ENCODE data around the gene GPR89B. TPM values are rescaled to one million over a fixed set of nuclear protein-coding genes. Genes with fewer than 3 reads are reported as not detected.
"Not testable (repeated sequence)": the region's sequence is repeated elsewhere in the genome, so short reads cannot be mapped to it uniquely, and the experiment has no call there.

Gene GPR89B
- total RNA-seq, 2 experiments from 2014 or later, result 10.0 to 12.4 TPM

- H3K27ac Mint-ChIP-seq; intact Hi-C loops (cut with DNase I, micrococcal nuclease); H3K4me3 ChIP-seq (ENCODE audit: low read length); H3K9me3 ChIP-seq (ENCODE audit: control insufficient read depth in 1 of 2, insufficient read depth in 1 of 2, low read length in 2 of 2); H3K4me1 Mint-ChIP-seq (ENCODE audit: low read depth); CTCF ChIA-PET; H3K27ac ChIP-seq (ENCODE audit: low read depth in 1 of 2, low read length in 2 of 2); H3K4me3 Mint-ChIP-seq; H3K9me3 Mint-ChIP-seq; H3K36me3 ChIP-seq (ENCODE audit: insufficient read depth, low read length); DNase-seq; ATAC-seq (ENCODE audit: poor library complexity); POLR2A ChIA-PET; H3K4me1 ChIP-seq (ENCODE audit: insufficient read depth, low read length); H3K27me3 Mint-ChIP-seq; H3K27me3 ChIP-seq (ENCODE audit: control insufficient read depth in 1 of 2, insufficient read depth in 2 of 2, low read length in 2 of 2); H3K36me3 Mint-ChIP-seq (ENCODE audit: low read depth): not testable (repeated sequence)
These were observed 12.2 kb downstream of the GPR89B start for GRCh38 chr1:147940456-147940855.

- H3K4me3 ChIP-seq (ENCODE audit: low read length); H3K27ac Mint-ChIP-seq; H3K36me3 Mint-ChIP-seq (ENCODE audit: low read depth); H3K27me3 Mint-ChIP-seq; H3K27ac ChIP-seq (ENCODE audit: low read depth in 1 of 2, low read length in 2 of 2); H3K36me3 ChIP-seq (ENCODE audit: insufficient read depth, low read length); H3K27me3 ChIP-seq (ENCODE audit: control insufficient read depth in 1 of 2, insufficient read depth in 2 of 2, low read length in 2 of 2); H3K9me3 Mint-ChIP-seq; H3K4me3 Mint-ChIP-seq; H3K9me3 ChIP-seq (ENCODE audit: control insufficient read depth in 1 of 2, insufficient read depth in 1 of 2, low read length in 2 of 2); POLR2A ChIA-PET; CTCF ChIA-PET; DNase-seq; ATAC-seq (ENCODE audit: poor library complexity); intact Hi-C loops (cut with DNase I, micrococcal nuclease); H3K4me1 ChIP-seq (ENCODE audit: insufficient read depth, low read length); H3K4me1 Mint-ChIP-seq (ENCODE audit: low read depth): not testable (repeated sequence)
These were observed 14.3 kb downstream of the GPR89B start for GRCh38 chr1:147942563-147942962.

DNA sequence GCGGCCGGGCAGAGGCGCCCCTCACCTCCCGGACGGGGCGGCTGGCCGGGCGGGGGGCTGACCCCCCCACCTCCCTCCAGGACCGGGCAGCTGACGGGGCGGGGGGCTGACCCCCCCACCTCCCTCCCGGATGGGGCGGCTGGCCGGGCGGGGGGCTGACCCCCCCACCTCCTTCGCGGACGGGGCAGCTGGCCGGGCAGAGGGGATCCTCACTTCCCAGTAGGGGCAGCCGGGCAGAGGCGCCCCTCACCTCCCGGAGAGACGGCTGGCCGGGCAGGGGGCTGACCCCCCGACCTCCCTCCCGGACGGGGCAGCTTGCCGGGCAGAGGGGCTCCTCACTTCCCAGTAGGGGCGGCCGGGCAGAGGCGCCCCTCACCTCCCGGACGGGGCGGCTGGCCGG lies 21.3 kb downstream of the GPR89B start:
- intact Hi-C loops (cut with DNase I, micrococcal nuclease); POLR2A ChIA-PET: not testable (repeated sequence)

DNA sequence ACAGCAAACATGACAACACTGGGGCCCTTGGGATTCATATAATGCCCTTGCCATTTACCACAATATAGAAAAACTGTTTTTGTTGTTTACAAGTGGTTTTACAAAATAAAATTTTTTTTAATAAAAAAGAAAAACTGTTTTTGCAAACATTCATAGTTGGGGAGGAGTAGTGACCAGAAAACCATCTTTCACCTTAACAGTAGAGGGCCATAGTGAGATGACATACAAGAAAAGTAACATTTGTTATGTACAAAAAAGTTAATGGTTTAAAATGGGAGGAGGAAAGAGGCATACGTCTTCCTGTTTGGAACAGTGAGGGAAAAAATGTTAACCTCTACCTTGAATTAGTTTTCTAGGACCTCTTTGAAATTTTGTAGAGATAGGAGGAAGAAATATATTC lies 30.7 kb downstream of the GPR89B start:
- H3K9me3 ChIP-seq (ENCODE audit: control insufficient read depth in 1 of 2, insufficient read depth in 1 of 2, low read length in 2 of 2); ATAC-seq (ENCODE audit: poor library complexity); POLR2A ChIA-PET; intact Hi-C loops (cut with DNase I, micrococcal nuclease); H3K27ac Mint-ChIP-seq; H3K27ac ChIP-seq (ENCODE audit: low read depth in 1 of 2, low read length in 2 of 2); H3K4me3 Mint-ChIP-seq; DNase-seq; H3K27me3 ChIP-seq (ENCODE audit: control insufficient read depth in 1 of 2, insufficient read depth in 2 of 2, low read length in 2 of 2); H3K4me1 Mint-ChIP-seq (ENCODE audit: low read depth); CTCF ChIA-PET; H3K36me3 ChIP-seq (ENCODE audit: insufficient read depth, low read length); H3K9me3 Mint-ChIP-seq; H3K36me3 Mint-ChIP-seq (ENCODE audit: low read depth); H3K4me1 ChIP-seq (ENCODE audit: insufficient read depth, low read length); H3K27me3 Mint-ChIP-seq; H3K4me3 ChIP-seq (ENCODE audit: low read length): not testable (repeated sequence)

More for the DNA sequence above, 21.3 kb downstream of the GPR89B start:
- CTCF ChIA-PET; ATAC-seq (ENCODE audit: poor library complexity); H3K36me3 Mint-ChIP-seq (ENCODE audit: low read depth); H3K4me1 Mint-ChIP-seq (ENCODE audit: low read depth); H3K27ac ChIP-seq (ENCODE audit: low read depth in 1 of 2, low read length in 2 of 2); H3K4me3 ChIP-seq (ENCODE audit: low read length); H3K9me3 Mint-ChIP-seq; H3K4me1 ChIP-seq (ENCODE audit: insufficient read depth, low read length); H3K27me3 Mint-ChIP-seq; H3K4me3 Mint-ChIP-seq; H3K9me3 ChIP-seq (ENCODE audit: control insufficient read depth in 1 of 2, insufficient read depth in 1 of 2, low read length in 2 of 2); H3K27me3 ChIP-seq (ENCODE audit: control insufficient read depth in 1 of 2, insufficient read depth in 2 of 2, low read length in 2 of 2); H3K27ac Mint-ChIP-seq; H3K36me3 ChIP-seq (ENCODE audit: insufficient read depth, low read length); DNase-seq: not testable (repeated sequence)

DNA sequence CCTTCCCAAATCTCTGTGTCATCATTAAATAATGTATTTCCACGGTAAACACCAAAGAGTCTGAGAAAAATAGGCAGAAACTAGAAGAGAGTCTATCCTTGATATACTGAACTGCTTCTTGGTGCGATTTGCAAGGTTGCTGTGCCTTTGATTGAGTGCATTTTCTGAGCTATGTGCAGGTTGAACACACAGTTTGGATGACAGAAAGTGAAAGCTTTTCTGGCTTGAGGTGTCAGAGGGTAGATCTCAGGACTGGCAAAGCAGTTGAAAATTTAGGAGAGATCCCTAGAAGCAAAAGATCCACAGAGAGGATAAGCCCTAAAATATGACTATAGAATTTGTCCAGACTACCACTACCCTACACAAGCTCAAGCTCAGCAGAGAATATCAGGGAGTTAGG lies 31.5 kb downstream of the GPR89B start:
- H3K9me3 ChIP-seq (ENCODE audit: control insufficient read depth in 1 of 2, insufficient read depth in 1 of 2, low read length in 2 of 2); ATAC-seq (ENCODE audit: poor library complexity); H3K36me3 Mint-ChIP-seq (ENCODE audit: low read depth); H3K4me3 ChIP-seq (ENCODE audit: low read length); H3K36me3 ChIP-seq (ENCODE audit: insufficient read depth, low read length); H3K4me1 ChIP-seq (ENCODE audit: insufficient read depth, low read length); H3K27ac ChIP-seq (ENCODE audit: low read depth in 1 of 2, low read length in 2 of 2); CTCF ChIA-PET; DNase-seq; H3K4me1 Mint-ChIP-seq (ENCODE audit: low read depth); H3K27me3 Mint-ChIP-seq; intact Hi-C loops (cut with DNase I, micrococcal nuclease); H3K27ac Mint-ChIP-seq; H3K27me3 ChIP-seq (ENCODE audit: control insufficient read depth in 1 of 2, insufficient read depth in 2 of 2, low read length in 2 of 2); H3K9me3 Mint-ChIP-seq; POLR2A ChIA-PET; H3K4me3 Mint-ChIP-seq: not testable (repeated sequence)

DNA sequence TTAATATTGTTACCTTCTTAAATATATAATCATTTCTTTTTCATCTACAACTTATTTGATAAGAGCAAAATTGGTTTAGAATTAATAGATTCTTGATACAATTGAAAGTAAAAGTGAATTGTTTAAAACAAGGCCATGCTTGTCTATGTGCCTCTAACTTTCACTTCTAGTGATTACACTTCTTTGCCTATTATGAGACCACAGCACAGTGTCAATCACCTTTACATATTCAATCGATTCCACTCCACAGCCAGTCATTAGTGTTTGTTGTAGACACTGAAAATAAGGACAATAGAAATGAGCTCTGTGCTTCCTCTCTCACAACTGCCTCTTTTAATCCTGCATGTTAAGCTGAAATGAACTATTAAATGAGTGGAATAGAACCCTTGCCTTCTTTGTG lies 36.4 kb downstream of the GPR89B start:
- DNase-seq; H3K9me3 ChIP-seq (ENCODE audit: control insufficient read depth in 1 of 2, insufficient read depth in 1 of 2, low read length in 2 of 2); H3K9me3 Mint-ChIP-seq; H3K27ac ChIP-seq (ENCODE audit: low read depth in 1 of 2, low read length in 2 of 2); H3K27ac Mint-ChIP-seq; H3K36me3 ChIP-seq (ENCODE audit: insufficient read depth, low read length); POLR2A ChIA-PET; H3K4me1 Mint-ChIP-seq (ENCODE audit: low read depth); CTCF ChIA-PET; ATAC-seq (ENCODE audit: poor library complexity); H3K27me3 Mint-ChIP-seq; H3K27me3 ChIP-seq (ENCODE audit: control insufficient read depth in 1 of 2, insufficient read depth in 2 of 2, low read length in 2 of 2); H3K4me3 Mint-ChIP-seq; H3K4me3 ChIP-seq (ENCODE audit: low read length); intact Hi-C loops (cut with DNase I, micrococcal nuclease); H3K4me1 ChIP-seq (ENCODE audit: insufficient read depth, low read length): not testable (repeated sequence)
- H3K36me3 Mint-ChIP-seq (ENCODE audit: low read depth), result peaks cover 15% of the 10 kb centered on the region

DNA sequence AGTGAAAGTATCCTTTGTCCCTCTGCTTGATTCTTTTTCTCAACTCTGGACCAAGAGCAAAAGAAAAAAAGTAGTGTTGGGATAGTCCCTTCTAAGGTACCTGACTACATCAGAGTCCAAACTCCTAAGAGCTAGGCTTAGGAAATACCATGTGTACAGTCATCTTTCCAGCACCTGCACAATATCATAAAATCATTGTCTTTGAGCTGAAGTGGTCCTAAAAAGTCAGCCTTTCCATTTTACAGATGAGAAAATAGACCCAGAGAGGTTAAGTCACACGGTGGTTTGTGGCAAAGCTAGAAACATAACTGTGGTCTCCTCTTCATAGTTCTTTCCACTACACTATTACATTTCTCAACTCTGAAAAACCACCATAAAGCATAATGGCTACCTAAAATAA lies 38.4 kb downstream of the GPR89B start:
- H3K9me3 ChIP-seq (ENCODE audit: control insufficient read depth in 1 of 2, insufficient read depth in 1 of 2, low read length in 2 of 2); H3K4me1 ChIP-seq (ENCODE audit: insufficient read depth, low read length); H3K27me3 ChIP-seq (ENCODE audit: control insufficient read depth in 1 of 2, insufficient read depth in 2 of 2, low read length in 2 of 2); H3K36me3 ChIP-seq (ENCODE audit: insufficient read depth, low read length); H3K27ac ChIP-seq (ENCODE audit: low read depth in 1 of 2, low read length in 2 of 2); ATAC-seq (ENCODE audit: poor library complexity); H3K4me3 Mint-ChIP-seq; DNase-seq; H3K4me3 ChIP-seq (ENCODE audit: low read length); H3K9me3 Mint-ChIP-seq; CTCF ChIA-PET; H3K27me3 Mint-ChIP-seq; H3K27ac Mint-ChIP-seq; intact Hi-C loops (cut with DNase I, micrococcal nuclease); POLR2A ChIA-PET; H3K4me1 Mint-ChIP-seq (ENCODE audit: low read depth): not testable (repeated sequence)
- H3K36me3 Mint-ChIP-seq (ENCODE audit: low read depth), result peaks cover 18% of the 10 kb centered on the region

Measured in CD4-positive, alpha-beta T cell (primary cell).